ENCODE measurements around the gene DPT.

Gene DPT

GRCh38 chr1:168700575-168701268 lies 28.3 kb downstream of the DPT start:
- DNase-seq (ENCODE audit: low read depth in 2 of 2): no peak

GRCh38 chr1:168698453-168698852 lies 30.6 kb downstream of the DPT start:
- DNase-seq (ENCODE audit: low read depth in 2 of 2): no peak

- no peak for DNase-seq (ENCODE audit: low read depth in 2 of 2)
Observed at GRCh38 chr1:168697356-168698126, 31.5 kb downstream of the DPT start.

- DNase-seq (ENCODE audit: low read depth in 2 of 2): no peak
Observed at GRCh38 chr1:168696125-168696760, 32.8 kb downstream of the DPT start.

- no peak for DNase-seq (ENCODE audit: low read depth in 2 of 2)
Observed at GRCh38 chr1:168693872-168694238, 35.2 kb downstream of the DPT start.

- no peak for DNase-seq (ENCODE audit: low read depth in 2 of 2)
Observed at GRCh38 chr1:168693197-168693871, 35.7 kb downstream of the DPT start.

GRCh38 chr1:168692472-168692871 lies 36.5 kb downstream of the DPT start:
- no peak for DNase-seq (ENCODE audit: low read depth in 2 of 2)

GRCh38 chr1:168691541-168691940 lies 37.5 kb downstream of the DPT start:
- DNase-seq (ENCODE audit: low read depth in 2 of 2): no peak

- DNase-seq (ENCODE audit: low read depth in 2 of 2): no peak
Observed at GRCh38 chr1:168689726-168690602, 39.0 kb downstream of the DPT start.

GRCh38 chr1:168689327-168689657 lies 39.7 kb downstream of the DPT start:
- no peak for DNase-seq (ENCODE audit: low read depth in 2 of 2)

- DNase-seq (ENCODE audit: low read depth in 2 of 2): no peak
Observed at GRCh38 chr1:168688644-168689326, 40.2 kb downstream of the DPT start.

GRCh38 chr1:168687816-168688215 lies 41.2 kb downstream of the DPT start:
- DNase-seq (ENCODE audit: low read depth in 2 of 2): no peak

GRCh38 chr1:168686666-168687065 lies 42.3 kb downstream of the DPT start:
- no peak for DNase-seq (ENCODE audit: low read depth in 2 of 2)

GRCh38 chr1:168683871-168684270 lies 45.1 kb downstream of the DPT start:
- no peak for DNase-seq (ENCODE audit: low read depth in 2 of 2)

GRCh38 chr1:168676861-168677260 lies 52.1 kb downstream of the DPT start:
- no peak for DNase-seq (ENCODE audit: low read depth in 2 of 2)

- no peak for DNase-seq (ENCODE audit: low read depth in 2 of 2)
Observed at GRCh38 chr1:168676029-168676812, 52.8 kb downstream of the DPT start.

- no peak for DNase-seq (ENCODE audit: low read depth in 2 of 2)
Observed at GRCh38 chr1:168673974-168674683, 54.9 kb downstream of the DPT start.

GRCh38 chr1:168672278-168672677 lies 56.7 kb downstream of the DPT start:
- no peak for DNase-seq (ENCODE audit: low read depth in 2 of 2)

GRCh38 chr1:168671782-168672181 lies 57.2 kb downstream of the DPT start:
- DNase-seq (ENCODE audit: low read depth in 2 of 2): no peak
